H9 (cell line): ENCODE results near the gene NUP160. TPM values are rescaled to one million over a fixed set of nuclear protein-coding genes. Genes with fewer than 3 reads are reported as not detected.

Experiments used
- DNase-seq: peaks from one replicate; pipeline ENCODE4 v3.0.0-alpha.2; 2017
- H2AFZ ChIP-seq: one replicate; pipeline ENCODE4 v1.6.1; 2013; ENCODE audit warnings: mild to moderate bottlenecking, low read length, control low read depth, moderate library complexity
- H2AK5ac ChIP-seq: 2 replicates; pipeline ENCODE4 v1.6.1; 2013; ENCODE audit warnings: low read length, control low read depth, mixed read lengths; ENCODE audit not compliant: insufficient read length
- H2BK120ac ChIP-seq: one replicate; pipeline ENCODE4 v1.6.1; 2013; ENCODE audit warnings: low read depth, mild to moderate bottlenecking, low read length, control low read depth, inconsistent platforms; ENCODE audit not compliant: poor library complexity, severe bottlenecking
- H2BK12ac ChIP-seq: 2 replicates; pipeline ENCODE4 v1.6.1; 2013; ENCODE audit warnings: low read length, control low read depth, mixed read lengths, low read depth; ENCODE audit not compliant: insufficient read length
- H2BK15ac ChIP-seq: 2 replicates; pipeline ENCODE4 v1.6.1; 2013; ENCODE audit warnings: low read depth, low read length, control low read depth
- H2BK20ac ChIP-seq: one replicate; pipeline ENCODE4 v1.6.1; 2013; ENCODE audit warnings: low read depth, mild to moderate bottlenecking, low read length, control low read depth, inconsistent platforms; ENCODE audit not compliant: poor library complexity, severe bottlenecking
- H2BK5ac ChIP-seq: 2 replicates; pipeline ENCODE4 v1.6.1; 2013; ENCODE audit warnings: low read length, control low read depth, mixed read lengths; ENCODE audit not compliant: insufficient read length
- H3K14ac ChIP-seq: 2 replicates; pipeline ENCODE4 v1.6.1; 2013; ENCODE audit warnings: low read length, control low read depth; ENCODE audit not compliant: insufficient read depth
- H3K18ac ChIP-seq: 2 replicates; pipeline ENCODE4 v1.6.1; 2013; ENCODE audit warnings: low read depth, mild to moderate bottlenecking, mixed read lengths, low read length, control low read depth; ENCODE audit not compliant: insufficient read length
- H3K23ac ChIP-seq: 2 replicates; pipeline ENCODE4 v1.6.1; 2013; ENCODE audit warnings: low read length, control low read depth, mixed read lengths, low read depth; ENCODE audit not compliant: insufficient read length
- H3K23me2 ChIP-seq: 2 replicates; pipeline ENCODE4 v1.6.1; 2013; ENCODE audit warnings: low read depth, mild to moderate bottlenecking, mixed read lengths, low read length, control low read depth; ENCODE audit not compliant: insufficient read length, poor library complexity, severe bottlenecking
- H3K27ac ChIP-seq: 2 replicates; pipeline ENCODE4 v1.5.1; 2013; ENCODE audit warnings: low read length, control low read depth, mixed read lengths, low read depth; ENCODE audit not compliant: insufficient read length
- H3K27me3 ChIP-seq: 2 replicates; pipeline ENCODE4 v1.6.1; 2013; ENCODE audit warnings: low read length, control low read depth, inconsistent platforms; ENCODE audit not compliant: insufficient read depth
- H3K4ac ChIP-seq: 2 replicates; pipeline ENCODE4 v1.6.1; 2013; ENCODE audit warnings: low read depth, mild to moderate bottlenecking, control low read depth, inconsistent platforms, low read length, moderate library complexity
- H3K4me1 ChIP-seq: 2 replicates; pipeline ENCODE4 v1.6.1; 2013; ENCODE audit warnings: low read length, control low read depth, inconsistent platforms; ENCODE audit not compliant: insufficient read depth
- H3K4me2 ChIP-seq: 2 replicates; pipeline ENCODE4 v1.6.1; 2013; ENCODE audit warnings: low read length, control low read depth, mixed read lengths; ENCODE audit not compliant: insufficient read length, insufficient read depth
- H3K56ac ChIP-seq: 2 replicates; pipeline ENCODE4 v1.6.1; 2013; ENCODE audit warnings: low read depth, mild to moderate bottlenecking, mixed read lengths, low read length, control low read depth; ENCODE audit not compliant: insufficient read length
- H3K79me1 ChIP-seq: 2 replicates; pipeline ENCODE4 v1.6.1; 2013; ENCODE audit warnings: low read depth, mild to moderate bottlenecking, moderate library complexity, low read length, control low read depth, inconsistent platforms; ENCODE audit not compliant: insufficient read depth, poor library complexity, severe bottlenecking
- H3K79me2 ChIP-seq: 2 replicates; pipeline ENCODE4 v1.6.1; 2013; ENCODE audit warnings: low read length, control low read depth, inconsistent platforms; ENCODE audit not compliant: insufficient read depth
- H3K9ac ChIP-seq: 2 replicates; pipeline ENCODE4 v1.6.1; 2013; ENCODE audit warnings: low read length, control low read depth, mixed read lengths; ENCODE audit not compliant: insufficient read length; ENCODE audit errors: extremely low read depth
- H3K9me3 ChIP-seq: one replicate; pipeline ENCODE4 v1.6.1; 2013; ENCODE audit warnings: low read depth, low read length, inconsistent platforms; ENCODE audit not compliant: control insufficient read depth
- H3T11ph ChIP-seq: one replicate; pipeline ENCODE4 v1.6.1; 2013; ENCODE audit warnings: mild to moderate bottlenecking, low read length, control low read depth, inconsistent platforms
- H4K20me1 ChIP-seq: one replicate; pipeline ENCODE4 v1.6.1; 2013; ENCODE audit not compliant: control insufficient read depth, insufficient read length, insufficient read depth
- H4K5ac ChIP-seq: 2 replicates; pipeline ENCODE4 v1.6.1; 2013; ENCODE audit warnings: low read depth, mild to moderate bottlenecking, mixed read lengths, low read length, control low read depth; ENCODE audit not compliant: insufficient read length
- H4K8ac ChIP-seq: replicated peaks from 2 replicates; pipeline ENCODE4 v1.6.1; 2013; ENCODE audit warnings: low read length, control low read depth, mixed read lengths, low read depth; ENCODE audit not compliant: insufficient read length
- H4K91ac ChIP-seq: 2 replicates; pipeline ENCODE4 v1.6.1; 2013; ENCODE audit warnings: low read depth, mild to moderate bottlenecking, moderate library complexity, mixed read lengths, low read length, control low read depth; ENCODE audit not compliant: insufficient read length
- H3K27ac Mint-ChIP-seq, 3 experiments: 2 replicates in 2 of 3; 3 replicates in 1 of 3; pipeline ENCODE4 v1.8.0; 2020 to 2021; ENCODE audit warnings: mixed read lengths in 3 of 3, mild to moderate bottlenecking in 1 of 3, moderate library complexity in 1 of 3
- H3K27me3 Mint-ChIP-seq: 2 replicates; pipeline ENCODE4 v1.8.0; 2021; ENCODE audit warnings: low read depth, mild to moderate bottlenecking, moderate library complexity, mixed read lengths
- H3K36me3 Mint-ChIP-seq, 3 experiments: 2 replicates in 2 of 3; 3 replicates in 1 of 3; pipeline ENCODE4 v1.8.0; 2020 to 2021; ENCODE audit warnings: low read depth in 3 of 3, mixed read lengths in 3 of 3; ENCODE audit not compliant: insufficient read depth in 1 of 3
- H3K4me1 Mint-ChIP-seq, 2 experiments: 2 replicates each; pipeline ENCODE4 v1.8.0; 2020; ENCODE audit warnings: mixed read lengths in 2 of 2
- H3K4me3 Mint-ChIP-seq, 2 experiments: 2 replicates in 1 of 2; 3 replicates in 1 of 2; pipeline ENCODE4 v1.8.0; 2020 to 2021; ENCODE audit warnings: mild to moderate bottlenecking in 2 of 2, mixed read lengths in 2 of 2, moderate library complexity in 1 of 2
- H3K9me3 Mint-ChIP-seq, 2 experiments: 2 replicates in 1 of 2; 3 replicates in 1 of 2; pipeline ENCODE4 v1.8.0; 2020; ENCODE audit warnings: mild to moderate bottlenecking in 2 of 2, mixed read lengths in 2 of 2, moderate library complexity in 1 of 2
- CTCF ChIP-seq: fragments of 200-600 bp; sonication (generic); conservative IDR thresholded peaks from 3 replicates; pipeline ENCODE4 v1.8.0; 2021; ENCODE audit warnings: antibody characterized with exemption, mild to moderate bottlenecking
- WGBS: extraction: QIAGEN DNeasy Blood & Tissue Kit; methylation state at CpG from one replicate; pipeline ENCODE4 v1.1.7; 2013; ENCODE audit warnings: missing lambda C conversion rate, low lambda C conversion rate, mixed read lengths; ENCODE audit not compliant: insufficient read length; ENCODE audit errors: extremely low coverage; 5-methylcytosine and 5-hydroxymethylcytosine counted together
- total RNA-seq: library from RNA; stranded (reverse); gene quantifications from 2 replicates; pipeline ENCODE4 v1.2.1, GENCODE V29; 2021

The NUP160 gene
- total RNA-seq, 1 experiment from 2014 or later: 86.1 TPM

GRCh38 chr11:47788181-47788580, 60.0 kb downstream of the NUP160 start:
- no peak for DNase-seq
- H3K23me2 ChIP-seq: no peaks in the 10 kb centered on the region
- no CpG with 5 or more reads among the region's 7 CpGs for whole genome bisulfite sequencing
- H3K4me1 Mint-ChIP-seq: no peaks in the 10 kb centered on the region
- no peak overlapping the region for H3K14ac ChIP-seq
- H3K36me3 Mint-ChIP-seq: peaks cover 35 to 92% (median 66%) of the 10 kb centered on the region in 3 experiments; a peak in 6 of 7 replicates
- no peak overlapping the region for H3K4me2 ChIP-seq
- H3K56ac ChIP-seq: no peak overlapping the region
- no peak overlapping the region for H3K27ac ChIP-seq
- no peak overlapping the region for H3K4me3 Mint-ChIP-seq
- no peaks in the 10 kb centered on the region for H4K20me1 ChIP-seq
- H2BK15ac ChIP-seq: no peak overlapping the region
- H3K4ac ChIP-seq: no peak overlapping the region
- H3K9me3 Mint-ChIP-seq: no peaks in the 10 kb centered on the region
- H3K79me1 ChIP-seq: no peaks in the 10 kb centered on the region
- H3K9me3 ChIP-seq: no peaks in the 10 kb centered on the region
- H2AK5ac ChIP-seq: no peak overlapping the region
- 0 out of 7 replicates have a peak overlapping the region, but pooled peaks of 1 of the 3 experiments have one; percentile 3 for H3K27ac Mint-ChIP-seq
- H3K27me3 Mint-ChIP-seq: no peaks in the 10 kb centered on the region
- no peak overlapping the region for H3K23ac ChIP-seq
- no peak overlapping the region for H4K5ac ChIP-seq
- no peak overlapping the region for H2BK12ac ChIP-seq
- H4K8ac ChIP-seq: no peak overlapping the region
- H4K91ac ChIP-seq: no peak overlapping the region
- H2BK5ac ChIP-seq: no peak overlapping the region
- H3K9ac ChIP-seq: no peak overlapping the region
- TF ChIP-seq CTCF: no peak
- H2AFZ ChIP-seq: no peak overlapping the region
- H2BK120ac ChIP-seq: no peak overlapping the region
- no peak overlapping the region for H3T11ph ChIP-seq
- H3K18ac ChIP-seq: no peak overlapping the region
- no peaks in the 10 kb centered on the region for H3K27me3 ChIP-seq
- no peak overlapping the region for H2BK20ac ChIP-seq
- no peaks in the 10 kb centered on the region for H3K4me1 ChIP-seq
- no peaks in the 10 kb centered on the region for H3K79me2 ChIP-seq
